ENCODE measurements around the gene CISH. TPM values are rescaled to one million over a fixed set of nuclear protein-coding genes. Genes with fewer than 3 reads are reported as not detected.
A peak's percentile ranks its signal among the peaks of the same experiment; 100 is the strongest.

CISH gene
- total RNA-seq, 1 experiment from 2014 or later: 8.4 TPM

- Histone ChIP-seq H3K4me1 (peaks cover 6% of the 10 kb centered on the region; the same call in 1 of the 2 replicates), H3K36me3 (no peaks in the 10 kb centered on the region)
Measured at GRCh38 chr3:50625231-50626182, 13.9 kb upstream of the CISH start.

GRCh38 chr3:50624634-50625033 is 13.1 kb upstream of the CISH start:
- H3K36me3 ChIP-seq: no peaks in the 10 kb centered on the region
- no peaks in the 10 kb centered on the region for H3K9me3 ChIP-seq (replicated peaks)
- no peaks in the 10 kb centered on the region for H3K4me1 ChIP-seq
- no peaks in the 10 kb centered on the region for H3K27me3 ChIP-seq
- no peak for DNase-seq
- no peak overlapping the region for H3K27ac ChIP-seq
- no peak overlapping the region for H3K4me3 ChIP-seq

More at GRCh38 chr3:50625231-50626182, 13.9 kb upstream of the CISH start:
- Histone ChIP-seq H3K9me3 (replicated peaks) (no peaks in the 10 kb centered on the region), H3K27ac (no peak overlapping the region), H3K4me3 (no peak overlapping the region), H3K27me3 (no peaks in the 10 kb centered on the region)
- DNase-seq: no peak

GRCh38 chr3:50623840-50624474 is 12.4 kb upstream of the CISH start:
- Histone ChIP-seq H3K27me3 (no peaks in the 10 kb centered on the region), H3K4me1 (no peaks in the 10 kb centered on the region), H3K27ac (no peak overlapping the region), H3K4me3 (no peak overlapping the region), H3K9me3 (replicated peaks) (no peaks in the 10 kb centered on the region), H3K36me3 (no peaks in the 10 kb centered on the region)
- DNase-seq: no peak

- Histone ChIP-seq H3K27ac (no peak overlapping the region), H3K4me3 (no peak overlapping the region), H3K27me3 (no peaks in the 10 kb centered on the region), H3K36me3 (no peaks in the 10 kb centered on the region), H3K9me3 (replicated peaks) (no peaks in the 10 kb centered on the region), H3K4me1 (no peaks in the 10 kb centered on the region)
- no peak for DNase-seq
Measured at GRCh38 chr3:50622881-50623280, 11.3 kb upstream of the CISH start.

- H3K4me3 ChIP-seq: no peak overlapping the region
- H3K9me3 ChIP-seq (replicated peaks): no peaks in the 10 kb centered on the region
- H3K4me1 ChIP-seq: peaks cover 3% of the 10 kb centered on the region
- H3K27ac ChIP-seq: no peak overlapping the region
- H3K27me3 ChIP-seq: no peaks in the 10 kb centered on the region
- no peak for DNase-seq
- no peaks in the 10 kb centered on the region for H3K36me3 ChIP-seq
Measured at GRCh38 chr3:50620820-50621219, 9.2 kb upstream of the CISH start.

GRCh38 chr3:50620420-50620819 is 8.8 kb upstream of the CISH start:
- Histone ChIP-seq H3K36me3 (no peaks in the 10 kb centered on the region), H3K4me1 (peaks cover 3% of the 10 kb centered on the region), H3K4me3 (no peak overlapping the region), H3K27ac (no peak overlapping the region), H3K9me3 (replicated peaks) (no peaks in the 10 kb centered on the region), H3K27me3 (no peaks in the 10 kb centered on the region)
- no peak for DNase-seq

GRCh38 chr3:50617911-50618481 is 6.4 kb upstream of the CISH start:
- Histone ChIP-seq H3K9me3 (replicated peaks) (no peaks in the 10 kb centered on the region), H3K27ac (no peak overlapping the region)
- DNase-seq: no peak

GRCh38 chr3:50617096-50617791 is 5.7 kb upstream of the CISH start, which contains the start of gene MAPKAPK3:
TSS of gene MAPKAPK3 (plus strand) at chr3:50617151. CDS start at chr3:50617566, 415 bp downstream.
- Histone ChIP-seq H3K4me3 (peak within 1 kb of the TSS; percentile 75), H3K4me1 (peaks cover 3% of the 10 kb centered on the region), H3K36me3 (no peaks in the 10 kb centered on the region), H3K27ac (0 out of 2 replicates have a peak within 1 kb of the TSS, but pooled peaks have one; percentile 12), H3K9me3 (replicated peaks) (no peaks in the 10 kb centered on the region), H3K27me3 (no peaks in the 10 kb centered on the region)
- peak; percentile 26 to 39 for DNase-seq

More at GRCh38 chr3:50617911-50618481, 6.4 kb upstream of the CISH start:
- H3K36me3 ChIP-seq: no peaks in the 10 kb centered on the region
- peak overlapping the region; percentile 75 for H3K4me3 ChIP-seq
- H3K4me1 ChIP-seq: peaks cover 3% of the 10 kb centered on the region
- H3K27me3 ChIP-seq: no peaks in the 10 kb centered on the region

- Histone ChIP-seq H3K36me3 (no peaks in the 10 kb centered on the region), H3K9me3 (replicated peaks) (no peaks in the 10 kb centered on the region), H3K4me3 (peak overlapping the region; percentile 75), H3K27ac (no peak overlapping the region), H3K27me3 (no peaks in the 10 kb centered on the region), H3K4me1 (peaks cover 3% of the 10 kb centered on the region)
- peak; percentile 87 to 92 for DNase-seq
Measured at GRCh38 chr3:50616770-50617095, 5.2 kb upstream of the CISH start.

GRCh38 chr3:50616003-50616769 is 4.6 kb upstream of the CISH start:
- Histone ChIP-seq H3K9me3 (replicated peaks) (no peaks in the 10 kb centered on the region), H3K27ac (no peak overlapping the region), H3K4me1 (peaks cover 3% of the 10 kb centered on the region), H3K27me3 (no peaks in the 10 kb centered on the region), H3K36me3 (no peaks in the 10 kb centered on the region), H3K4me3 (peak overlapping the region; percentile 75)
- DNase-seq: peak; percentile 74 to 86

- Histone ChIP-seq H3K27ac (no peak overlapping the region), H3K36me3 (no peaks in the 10 kb centered on the region), H3K4me3 (no peak overlapping the region), H3K9me3 (replicated peaks) (no peaks in the 10 kb centered on the region), H3K4me1 (peaks cover 3% of the 10 kb centered on the region), H3K27me3 (no peaks in the 10 kb centered on the region)
- no peak for DNase-seq
Measured at GRCh38 chr3:50615190-50615589, 3.6 kb upstream of the CISH start.

GRCh38 chr3:50612970-50613846 is 1.6 kb upstream of the CISH start:
- H3K27ac ChIP-seq: no peak overlapping the region
- no peak for DNase-seq
- H3K27me3 ChIP-seq: no peaks in the 10 kb centered on the region
- H3K36me3 ChIP-seq: no peaks in the 10 kb centered on the region
- no peaks in the 10 kb centered on the region for H3K9me3 ChIP-seq (replicated peaks)
- H3K4me3 ChIP-seq: peak overlapping the region; percentile 69; the same call in 1 of the 2 replicates
- H3K4me1 ChIP-seq: peaks cover 3% of the 10 kb centered on the region

GRCh38 chr3:50612234-50612882 is 784 bp upstream of the CISH start:
- H3K27ac ChIP-seq: peak overlapping the region; percentile 66; the same call in 1 of the 2 replicates
- peaks cover 3% of the 10 kb centered on the region for H3K4me1 ChIP-seq
- peak overlapping the region; percentile 69 for H3K4me3 ChIP-seq
- H3K36me3 ChIP-seq: no peaks in the 10 kb centered on the region; the same call in 1 of the 2 replicates
- H3K9me3 ChIP-seq (replicated peaks): no peaks in the 10 kb centered on the region
- DNase-seq: peak in 1 of 2 experiments; percentile 28
- no peaks in the 10 kb centered on the region for H3K27me3 ChIP-seq

Data from SJCRH30 (cell line).